ENCODE measurements around the gene LRRC56. TPM values are rescaled to one million over a fixed set of nuclear protein-coding genes. Genes with fewer than 3 reads are reported as not detected.

The LRRC56 gene
- total and polyA plus RNA-seq, 2 experiments from 2014 or later, result 0.40 to 1.6 TPM

- 81% methylated on average over 32 of the region's 32 CpGs for WGBS (ENCODE audit: low lambda C conversion rate, missing lambda C conversion rate)
- TF ChIP-seq CTCF (IDR thresholded peaks at IDR 0.05; ENCODE audit: poor library complexity) (no peak), EZH2phosphoT487 (IDR thresholded peaks at IDR 0.05; ENCODE audit: low read depth, severe bottlenecking, unreplicated experiment) (no peak), EZH2 (IDR thresholded peaks at IDR 0.05; ENCODE audit: borderline replicate concordance) (no peak)
- H3K4me2 ChIP-seq, result no peak overlapping the region
- H3K27me3 ChIP-seq, result peaks cover 1% of the 10 kb centered on the region
- no peaks in the 10 kb centered on the region for H3K9me2 ChIP-seq (replicated peaks; ENCODE audit: insufficient read depth)
- H3K4me3 ChIP-seq, result no peak overlapping the region
- no peaks in the 10 kb centered on the region for H3K9me3 ChIP-seq (ENCODE audit: low read depth)
- H3K4me1 ChIP-seq (ENCODE audit: insufficient read depth), result no peaks in the 10 kb centered on the region
- no peak overlapping the region for H3K27ac ChIP-seq
- no peak overlapping the region for H2AFZ ChIP-seq
- no peak for DNase-seq (ENCODE audit: low spot score)
- H3K79me2 ChIP-seq, result no peaks in the 10 kb centered on the region
- no peaks in the 10 kb centered on the region for H4K20me1 ChIP-seq (ENCODE audit: insufficient read depth, poor library complexity, severe bottlenecking)
- H3K36me3 ChIP-seq (replicated peaks; ENCODE audit: insufficient read depth, low read depth), result no peaks in the 10 kb centered on the region
Measured at GRCh38 chr11:548700-549603, 11.6 kb downstream of the LRRC56 start.

- no peaks in the 10 kb centered on the region for H3K79me2 ChIP-seq
- H3K4me1 ChIP-seq (ENCODE audit: insufficient read depth), result peaks cover 9% of the 10 kb centered on the region
- H3K36me3 ChIP-seq (replicated peaks; ENCODE audit: insufficient read depth, low read depth), result no peaks in the 10 kb centered on the region
- no peaks in the 10 kb centered on the region for H3K9me3 ChIP-seq (ENCODE audit: low read depth)
- DNase-seq (ENCODE audit: low spot score), result no peak
- no peak overlapping the region for H3K4me2 ChIP-seq
- H4K20me1 ChIP-seq (ENCODE audit: insufficient read depth, poor library complexity, severe bottlenecking), result no peaks in the 10 kb centered on the region
- no peaks in the 10 kb centered on the region for H3K9me2 ChIP-seq (replicated peaks; ENCODE audit: insufficient read depth)
- peaks cover 10% of the 10 kb centered on the region for H3K27me3 ChIP-seq
- H2AFZ ChIP-seq, result no peak overlapping the region
- 95% methylated on average over 24 of the region's 25 CpGs for WGBS (ENCODE audit: low lambda C conversion rate, missing lambda C conversion rate)
- no peak overlapping the region for H3K27ac ChIP-seq
- no peak overlapping the region for H3K4me3 ChIP-seq
- TF ChIP-seq CTCF (IDR thresholded peaks at IDR 0.05; ENCODE audit: poor library complexity), result no peak
- no peak for TF ChIP-seq EZH2phosphoT487 (IDR thresholded peaks at IDR 0.05; ENCODE audit: low read depth, severe bottlenecking, unreplicated experiment)
- no peak for TF ChIP-seq EZH2 (IDR thresholded peaks at IDR 0.05; ENCODE audit: borderline replicate concordance)
Measured at GRCh38 chr11:550021-550745, 12.9 kb downstream of the LRRC56 start.

- TF ChIP-seq EZH2phosphoT487 (IDR thresholded peaks at IDR 0.05; ENCODE audit: low read depth, severe bottlenecking, unreplicated experiment) (no peak), CTCF (IDR thresholded peaks at IDR 0.05; ENCODE audit: poor library complexity) (no peak), EZH2 (IDR thresholded peaks at IDR 0.05; ENCODE audit: borderline replicate concordance) (no peak)
- H3K27ac ChIP-seq, result no peak overlapping the region
- H3K4me2 ChIP-seq, result no peak overlapping the region
- no peaks in the 10 kb centered on the region for H3K36me3 ChIP-seq (replicated peaks; ENCODE audit: insufficient read depth, low read depth)
- no peaks in the 10 kb centered on the region for H3K9me3 ChIP-seq (ENCODE audit: low read depth)
- H3K9me2 ChIP-seq (replicated peaks; ENCODE audit: insufficient read depth), result no peaks in the 10 kb centered on the region
- no peak overlapping the region for H3K4me3 ChIP-seq
- H3K79me2 ChIP-seq, result no peaks in the 10 kb centered on the region
- H3K4me1 ChIP-seq (ENCODE audit: insufficient read depth), result peaks cover 14% of the 10 kb centered on the region
- 89% methylated on average over 3 of the region's 5 CpGs for WGBS (ENCODE audit: low lambda C conversion rate, missing lambda C conversion rate)
- no peak overlapping the region for H2AFZ ChIP-seq
- H4K20me1 ChIP-seq (ENCODE audit: insufficient read depth, poor library complexity, severe bottlenecking), result no peaks in the 10 kb centered on the region
- DNase-seq (ENCODE audit: low spot score), result no peak
- peaks cover 12% of the 10 kb centered on the region for H3K27me3 ChIP-seq
Measured at GRCh38 chr11:550746-551085, 13.4 kb downstream of the LRRC56 start.

All from hepatocyte (in vitro differentiated cells).